Activated CD8-positive, alpha-beta memory T cell treated with anti-CD3 and anti-CD28 coated beads for 4 hours (primary cell): Measurements from ENCODE around the gene ENAH.

Source experiments
- DNase-seq, 2 donors: peaks; one replicate each; pipeline ENCODE4 v3.0.0-alpha.2; 2020; ENCODE audit warnings: low read depth in 2 of 2

Gene ENAH

GRCh38 chr1:225494789-225495359, 158.0 kb downstream of the ENAH start:
- no peak for DNase-seq

DNA sequence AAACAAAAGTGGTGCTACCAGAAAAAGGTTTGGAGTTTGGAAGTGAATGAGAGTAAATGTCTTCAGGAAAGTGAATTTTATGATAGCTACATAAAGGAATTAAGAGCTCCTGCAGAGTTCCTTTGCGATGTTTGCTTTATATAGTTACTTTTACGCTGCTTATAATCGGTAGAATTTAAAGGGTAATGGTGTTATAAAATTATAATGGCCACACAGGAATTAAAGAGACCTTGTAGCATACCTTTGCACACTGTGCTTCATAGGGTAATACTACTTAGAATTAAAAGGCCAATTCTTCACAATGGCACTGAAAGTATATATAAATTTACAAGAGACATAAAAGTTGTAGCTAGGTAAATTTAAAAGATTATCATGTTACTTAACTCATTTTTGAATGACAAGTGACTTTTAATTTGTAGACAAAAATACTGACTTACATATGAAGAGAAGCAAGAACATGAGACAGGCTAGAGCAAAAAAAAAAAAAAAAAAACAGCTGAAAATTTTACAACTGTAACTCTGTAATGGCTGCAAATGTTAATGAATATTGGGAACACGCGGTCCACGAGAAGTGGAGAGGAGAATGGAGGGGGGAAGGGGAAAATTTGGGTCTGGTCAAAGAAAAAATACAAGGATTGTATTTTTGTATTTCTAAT, 159.2 kb downstream of the ENAH start:
- DNase-seq, result no peak

GRCh38 chr1:225488676-225489075, 164.2 kb downstream of the ENAH start:
- DNase-seq, result no peak

GRCh38 chr1:225486856-225487255, 166.1 kb downstream of the ENAH start:
- no peak for DNase-seq

DNA sequence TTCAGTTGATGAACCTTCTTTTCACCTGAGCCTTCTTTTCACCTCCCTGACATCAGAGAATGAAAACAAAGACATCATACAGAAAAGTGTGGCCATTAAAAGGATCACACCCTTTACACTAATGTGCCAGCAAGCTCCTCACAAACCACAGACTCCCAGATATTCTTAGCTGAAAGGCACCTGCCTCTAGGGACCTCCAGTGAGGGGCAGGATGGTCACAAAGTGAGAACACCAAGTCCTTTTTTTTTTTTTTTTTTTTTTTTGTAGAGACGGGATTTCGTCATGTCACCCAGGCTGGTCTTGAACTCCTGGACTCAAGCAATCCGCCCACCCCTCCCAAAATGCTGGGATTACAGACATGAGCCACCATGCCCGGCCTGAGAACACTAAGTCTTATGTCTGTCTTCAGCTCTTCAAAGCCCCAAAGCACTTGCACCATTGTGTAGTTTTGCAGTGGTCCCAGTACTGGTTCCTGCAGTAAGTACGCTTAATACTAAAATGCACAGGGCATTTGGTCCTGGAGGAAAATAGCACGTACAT, 166.9 kb downstream of the ENAH start:
- DNase-seq, result no peak

DNA sequence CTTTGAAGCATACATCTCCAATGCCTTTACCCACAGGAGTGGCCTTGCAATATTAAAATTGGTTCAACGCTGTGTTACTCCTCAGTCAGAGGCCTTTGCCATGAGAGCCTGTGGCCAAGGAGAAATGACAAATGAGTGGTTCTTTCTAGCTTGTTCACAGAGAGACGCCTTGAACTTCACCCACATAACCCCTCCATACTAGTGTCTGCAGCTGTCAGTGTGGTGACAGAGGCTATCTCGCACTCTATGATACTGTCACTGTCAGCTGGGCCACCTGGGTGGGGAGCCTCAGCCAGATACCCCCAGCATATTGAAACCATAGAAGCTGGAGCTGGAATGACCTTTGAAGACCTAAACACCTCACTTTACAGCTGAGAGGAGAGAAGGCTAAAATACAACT, 167.7 kb downstream of the ENAH start:
- no peak for DNase-seq

- DNase-seq, result no peak
Observed at GRCh38 chr1:225484657-225485214, 168.2 kb downstream of the ENAH start.

DNA sequence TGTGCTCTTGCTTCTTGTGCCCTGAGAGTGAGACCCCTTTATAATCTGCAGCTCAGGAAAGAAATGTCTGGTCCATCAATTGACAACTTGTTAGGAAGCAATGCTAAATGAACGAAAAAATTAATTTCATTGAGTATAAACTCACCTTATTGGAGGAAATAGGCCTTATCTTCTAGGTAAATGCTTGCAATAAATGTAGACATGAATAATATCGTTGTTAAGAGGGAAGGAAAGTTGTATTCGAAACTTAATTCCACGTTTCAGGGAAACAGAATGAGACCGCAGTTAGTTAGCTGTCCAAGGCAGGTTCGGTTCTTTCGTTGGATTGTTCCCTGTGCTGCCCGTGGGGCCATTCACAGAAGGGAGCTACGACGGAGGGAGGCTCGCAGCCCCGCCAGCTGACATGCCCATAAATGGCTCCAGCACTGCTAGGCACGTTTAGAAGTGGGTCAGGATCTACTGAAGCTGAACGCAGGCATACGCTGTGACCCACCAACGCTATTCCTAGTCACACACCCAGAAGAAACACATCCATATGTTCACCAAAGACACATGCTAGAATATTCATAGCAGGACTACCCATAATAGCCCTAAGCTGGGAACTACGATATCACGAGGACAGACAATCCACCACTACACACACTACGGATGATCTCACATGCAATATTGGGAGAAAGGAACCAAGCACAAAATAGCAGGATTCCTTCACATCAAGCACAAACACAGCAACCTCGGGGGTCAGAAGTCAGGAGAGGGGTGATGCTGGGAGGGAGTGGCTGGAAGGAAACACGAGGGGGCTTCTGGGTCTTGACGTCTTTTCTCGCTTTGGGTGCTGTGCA, 168.9 kb downstream of the ENAH start:
- no peak for DNase-seq

- DNase-seq, result no peak
Observed at GRCh38 chr1:225482421-225482950, 170.4 kb downstream of the ENAH start.

DNA sequence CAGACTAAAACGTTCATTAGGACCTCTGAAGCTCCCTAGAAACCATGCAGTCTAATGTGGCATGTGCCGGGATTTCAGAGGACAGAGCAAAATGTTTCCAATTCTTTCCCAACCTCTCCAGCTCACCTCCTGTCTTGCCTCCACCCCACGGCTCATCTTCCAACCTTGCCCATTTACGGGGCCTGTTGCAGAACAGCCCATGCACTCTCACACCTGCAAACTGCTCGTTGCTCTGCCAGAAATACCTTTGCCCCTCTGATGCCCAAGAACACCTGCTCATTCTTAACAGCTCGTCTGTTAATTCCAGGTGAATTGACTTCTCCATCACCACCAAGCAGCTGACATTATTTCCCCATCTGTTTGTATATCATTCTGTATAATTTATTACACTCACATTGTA, 171.2 kb downstream of the ENAH start:
- no peak for DNase-seq

DNA sequence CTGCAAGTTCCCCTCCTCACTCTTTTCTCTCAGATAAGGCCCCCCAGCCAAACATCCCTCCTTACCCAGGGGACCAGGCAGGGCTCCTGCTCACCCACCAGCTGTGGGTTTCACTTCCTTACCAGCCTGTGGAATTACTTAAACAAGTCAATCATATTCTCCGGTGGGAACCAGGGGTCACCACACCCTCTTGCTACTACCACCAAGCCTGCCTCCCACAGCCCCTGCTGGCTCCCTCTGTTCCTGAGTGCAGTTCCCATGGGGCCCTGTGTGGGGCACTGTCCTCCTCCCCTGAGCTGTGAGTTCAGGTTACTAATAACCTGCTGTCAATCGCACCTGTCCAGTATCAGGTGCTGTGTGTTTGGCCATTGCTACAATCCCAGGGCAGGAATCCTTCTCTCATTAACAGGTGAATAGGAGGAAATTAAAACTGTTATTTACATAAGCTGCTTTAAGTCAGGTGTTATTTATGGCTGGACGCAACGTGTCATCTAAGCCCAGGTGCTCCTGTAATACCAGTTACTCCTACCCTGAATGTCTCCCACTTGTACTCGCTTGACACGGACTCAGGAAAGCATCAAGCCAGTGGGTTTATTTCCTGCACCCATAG, 172.0 kb downstream of the ENAH start:
- no peak for DNase-seq

GRCh38 chr1:225479996-225480720, 172.8 kb downstream of the ENAH start:
- no peak for DNase-seq

- no peak for DNase-seq
Observed at GRCh38 chr1:225479341-225479740, 173.6 kb downstream of the ENAH start.

- no peak for DNase-seq
Observed at GRCh38 chr1:225477296-225477911, 175.5 kb downstream of the ENAH start.

- no peak for DNase-seq
Observed at GRCh38 chr1:225476538-225476988, 176.4 kb downstream of the ENAH start.

DNA sequence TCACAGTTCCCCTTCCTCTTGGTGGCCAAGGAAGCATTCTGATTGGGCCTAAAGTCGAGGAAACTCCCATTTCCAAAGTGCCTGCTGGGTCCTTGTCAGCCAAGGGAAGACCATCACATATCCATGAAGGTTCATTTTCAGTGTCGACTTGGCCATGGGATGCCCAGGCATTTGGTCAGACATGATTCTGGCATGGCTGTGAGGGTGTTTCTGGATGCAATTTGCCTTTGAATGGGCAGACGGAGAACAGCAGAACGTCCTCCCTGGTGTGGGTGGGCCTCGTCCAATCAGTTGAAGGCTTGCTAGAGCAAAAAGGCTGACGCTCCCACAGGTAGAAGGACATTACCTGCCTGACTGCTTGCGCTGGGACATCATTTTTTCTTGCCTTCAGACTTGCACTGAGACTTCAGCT, 176.8 kb downstream of the ENAH start:
- no peak for DNase-seq

DNA sequence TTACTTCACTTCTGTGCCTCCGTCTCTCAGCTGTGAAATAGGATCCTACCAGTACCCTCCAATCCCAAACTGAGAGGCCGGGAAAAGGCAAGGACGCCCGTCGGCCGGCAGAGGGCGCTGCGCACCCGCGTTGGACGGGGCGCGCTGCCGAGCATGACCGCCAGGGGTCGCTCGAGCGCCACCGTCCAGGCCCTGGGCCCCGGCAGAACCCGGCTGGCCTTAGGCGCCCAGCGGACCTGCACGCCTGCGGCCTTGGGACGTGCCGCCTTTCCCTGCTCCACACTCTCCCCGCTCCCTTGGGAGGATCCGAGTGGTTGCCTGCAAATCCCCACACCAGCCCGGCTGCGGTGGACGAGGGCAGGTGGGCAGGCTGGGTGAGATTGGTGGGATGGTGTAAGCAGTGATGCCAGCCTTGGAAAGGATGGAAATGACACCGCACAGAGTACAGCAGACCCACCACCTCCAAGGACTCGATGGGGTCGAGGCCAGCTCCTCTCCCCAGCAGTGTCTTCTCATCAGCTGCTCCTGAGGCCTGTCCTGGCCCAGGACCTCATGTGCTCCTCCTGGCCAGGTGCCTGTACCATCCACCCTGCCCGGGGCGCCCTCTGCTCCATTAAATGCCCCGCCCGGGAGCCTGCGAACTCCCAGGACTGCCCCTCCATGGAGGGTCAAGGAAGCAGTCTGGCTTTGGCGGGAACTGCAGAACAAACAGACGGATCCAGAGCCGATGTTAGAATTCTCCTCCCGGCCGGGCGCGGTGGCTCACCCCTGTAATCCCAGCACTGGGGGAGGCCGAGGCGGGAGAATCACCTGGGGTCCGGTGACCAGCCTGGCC, 177.7 kb downstream of the ENAH start:
- peak; percentile 20 to 23 for DNase-seq

GRCh38 chr1:225474439-225474985, 178.4 kb downstream of the ENAH start:
- DNase-seq, result no peak
